A673 (cell line): ENCODE data around the gene TDRD15. TPM values are rescaled to one million over a fixed set of nuclear protein-coding genes. Genes with fewer than 3 reads are reported as not detected.
"Not testable (repeated sequence)": the region's sequence is repeated elsewhere in the genome, so short reads cannot be mapped to it uniquely, and the experiment has no call there.

ENCODE experiments used
- BruUV-seq: library from RNA; stranded (reverse); fragments of 400-500 nt; replicated peaks from 2 replicates; lab custom pipeline; 2021; lab: Mats Ljungman, UMichigan
- CTCF ChIA-PET: fragments of 300-600 bp; sonication (Branson Sonifier 250); formaldehyde crosslinking; loops from one replicate; lab custom pipeline; 2022; ENCODE audit warnings: antibody characterized with exemption; lab: Charles Lee
- POLR2A ChIA-PET: fragments of 300-600 bp; sonication (Branson Sonifier 250); formaldehyde crosslinking; loops from one replicate; lab custom pipeline; 2022; ENCODE audit warnings: antibody characterized with exemption; ENCODE audit not compliant: low non-redundant PET; lab: Charles Lee
- DNase-seq: peaks from one replicate; pipeline ENCODE4 v3.0.0-alpha.2; 2015; ENCODE audit warnings: low spot score
- H3K27ac ChIP-seq: fragments of 200-600 bp; sonication (generic); 2 replicates; pipeline ENCODE4 v1.5.1; 2016; ENCODE audit warnings: mixed run types, low read depth, mild to moderate bottlenecking, mixed read lengths, antibody characterized with exemption, low read length; ENCODE audit not compliant: poor library complexity, severe bottlenecking
- H3K27me3 ChIP-seq: fragments of 200-600 bp; sonication (generic); replicated peaks from 2 replicates; pipeline ENCODE4 v1.6.1; 2017; ENCODE audit warnings: mixed run types, low read depth, mild to moderate bottlenecking, mixed read lengths, antibody characterized with exemption, low read length; ENCODE audit not compliant: insufficient read depth, poor library complexity
- H3K36me3 ChIP-seq: fragments of 200-600 bp; sonication (generic); 2 replicates; pipeline ENCODE4 v1.6.1; 2016; ENCODE audit warnings: mixed run types, mild to moderate bottlenecking, mixed read lengths, antibody characterized with exemption, low read length; ENCODE audit not compliant: insufficient read depth, poor library complexity, severe bottlenecking
- H3K4me1 ChIP-seq: fragments of 200-600 bp; sonication (generic); 2 replicates; pipeline ENCODE4 v1.6.1; 2017; ENCODE audit warnings: mixed run types, mild to moderate bottlenecking, mixed read lengths, antibody characterized with exemption, low read length; ENCODE audit not compliant: insufficient read depth, poor library complexity, severe bottlenecking
- H3K4me3 ChIP-seq: fragments of 200-600 bp; sonication (generic); 2 replicates; pipeline ENCODE4 v1.5.1; 2016; ENCODE audit warnings: low read depth, mixed run types, mild to moderate bottlenecking, mixed read lengths, low read length; ENCODE audit not compliant: poor library complexity, severe bottlenecking
- H3K9me3 ChIP-seq: fragments of 200-600 bp; sonication (generic); 2 replicates; pipeline ENCODE4 v1.6.1; 2016; ENCODE audit warnings: mixed run types, low read depth, mild to moderate bottlenecking, mixed read lengths, antibody characterized with exemption, low read length; ENCODE audit not compliant: poor library complexity, severe bottlenecking
- EZH2 ChIP-seq: fragments of 200-600 bp; sonication (generic); IDR thresholded peaks from 2 replicates; pipeline ENCODE4 v1.6.1; 2017; ENCODE audit warnings: borderline replicate concordance, low read depth, mild to moderate bottlenecking, mixed read lengths, antibody characterized with exemption, low read length; ENCODE audit not compliant: poor library complexity, severe bottlenecking
- intact Hi-C: fragments of 100-400 bp; cut with micrococcal nuclease; formaldehyde crosslinking; loops from one replicate; pipeline ENCODE4 v1.10.0; 2022; ENCODE audit not compliant: unreplicated experiment
- total RNA-seq: library from RNA; stranded (reverse); gene quantifications from 2 replicates; pipeline ENCODE4 v1.2.3, GENCODE V29; 2021
- TF ChIP-seq, protein P1 (sequence below): fragments of 300-800, 200-600 bp; sonication (generic); conservative IDR thresholded peaks from 2 replicates; pipeline ENCODE4 v1.5.1; 2017; ENCODE audit warnings: low read depth, mild to moderate bottlenecking, antibody characterized with exemption, low read length, moderate library complexity, mixed read lengths

TDRD15 gene
- total RNA-seq, 1 experiment from 2014 or later, result not detected

DNA sequence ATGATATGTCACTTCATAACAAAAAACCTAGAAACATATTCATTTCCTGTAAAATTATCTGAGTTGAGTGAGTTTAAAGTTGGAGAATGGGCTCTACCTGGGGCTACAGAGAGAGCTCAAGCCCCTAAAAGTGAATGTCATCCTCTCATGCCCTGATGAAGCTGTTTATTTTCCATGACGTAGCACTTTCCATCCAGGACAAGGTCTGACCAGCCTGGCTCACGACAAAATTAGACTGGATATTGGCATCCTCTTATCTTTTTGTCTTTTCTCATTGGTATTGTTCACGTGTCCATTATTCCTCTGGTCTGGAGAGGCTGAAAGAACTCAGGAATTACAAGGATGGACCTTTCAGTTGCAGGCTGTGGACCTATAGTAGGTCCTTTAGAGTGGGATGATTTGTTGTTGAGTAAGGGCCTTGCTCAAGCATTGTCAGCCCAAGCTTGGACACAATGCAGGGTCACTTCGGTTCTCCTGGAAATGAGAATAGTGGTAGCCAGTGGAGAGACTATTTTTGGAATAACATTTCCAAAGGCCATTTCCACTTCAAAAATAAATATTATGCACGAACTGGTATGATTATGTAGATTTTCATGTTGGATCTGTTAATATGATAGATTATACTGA, 24.4 kb upstream of the TDRD15 start:
- intact Hi-C loops, result no loop called here
- CTCF ChIA-PET, result no interaction called here
- POLR2A ChIA-PET, result no interaction called here
- H3K4me3 ChIP-seq, result no peak overlapping the region
- TF ChIP-seq, protein P1, sequence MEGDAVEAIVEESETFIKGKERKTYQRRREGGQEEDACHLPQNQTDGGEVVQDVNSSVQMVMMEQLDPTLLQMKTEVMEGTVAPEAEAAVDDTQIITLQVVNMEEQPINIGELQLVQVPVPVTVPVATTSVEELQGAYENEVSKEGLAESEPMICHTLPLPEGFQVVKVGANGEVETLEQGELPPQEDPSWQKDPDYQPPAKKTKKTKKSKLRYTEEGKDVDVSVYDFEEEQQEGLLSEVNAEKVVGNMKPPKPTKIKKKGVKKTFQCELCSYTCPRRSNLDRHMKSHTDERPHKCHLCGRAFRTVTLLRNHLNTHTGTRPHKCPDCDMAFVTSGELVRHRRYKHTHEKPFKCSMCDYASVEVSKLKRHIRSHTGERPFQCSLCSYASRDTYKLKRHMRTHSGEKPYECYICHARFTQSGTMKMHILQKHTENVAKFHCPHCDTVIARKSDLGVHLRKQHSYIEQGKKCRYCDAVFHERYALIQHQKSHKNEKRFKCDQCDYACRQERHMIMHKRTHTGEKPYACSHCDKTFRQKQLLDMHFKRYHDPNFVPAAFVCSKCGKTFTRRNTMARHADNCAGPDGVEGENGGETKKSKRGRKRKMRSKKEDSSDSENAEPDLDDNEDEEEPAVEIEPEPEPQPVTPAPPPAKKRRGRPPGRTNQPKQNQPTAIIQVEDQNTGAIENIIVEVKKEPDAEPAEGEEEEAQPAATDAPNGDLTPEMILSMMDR, result no peak
- no peak for TF ChIP-seq EZH2
- BruUV-seq, result no TSS peak
- no peak for DNase-seq
- no peaks in the 10 kb centered on the region for H3K9me3 ChIP-seq
- H3K27me3 ChIP-seq, result peaks cover 32% of the 10 kb centered on the region
- H3K36me3 ChIP-seq, result no peaks in the 10 kb centered on the region
- no peaks in the 10 kb centered on the region for H3K4me1 ChIP-seq
- no peak overlapping the region for H3K27ac ChIP-seq

DNA sequence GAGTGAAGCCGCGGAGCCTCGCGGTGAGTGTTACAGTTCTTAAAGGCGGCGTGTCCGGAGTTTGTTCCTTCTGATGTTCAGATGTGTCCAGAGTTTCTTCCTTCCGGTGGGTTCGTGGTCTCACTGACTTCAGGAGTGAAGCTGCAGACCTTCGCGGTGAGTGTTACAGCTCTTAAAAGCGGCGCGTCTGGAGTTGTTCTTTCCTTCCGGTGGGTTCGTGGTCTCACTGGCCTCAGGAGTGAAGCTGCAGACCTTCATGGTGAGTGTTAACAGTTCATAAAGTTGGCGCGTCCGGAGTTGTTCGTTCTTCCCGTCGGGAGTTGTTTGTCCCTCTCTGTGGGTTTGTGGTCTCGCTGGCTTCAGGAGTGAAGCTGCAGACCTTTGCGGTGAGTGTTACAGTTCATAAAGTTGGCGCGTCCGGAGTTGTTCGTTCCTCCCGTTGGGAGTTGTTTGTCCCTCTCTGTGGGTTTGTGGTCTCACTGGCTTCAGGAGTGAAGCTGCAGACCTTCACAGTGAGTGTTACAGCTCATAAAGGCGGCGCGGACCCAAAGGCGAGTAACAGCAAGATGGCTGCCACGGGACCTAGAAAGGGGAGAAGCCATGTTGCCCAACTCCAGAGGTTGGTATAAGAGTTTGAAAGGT, 22.1 kb upstream of the TDRD15 start:
- peaks cover 25% of the 10 kb centered on the region for H3K27me3 ChIP-seq
- BruUV-seq, H3K4me3 ChIP-seq, DNase-seq, H3K4me1 ChIP-seq, H3K27ac ChIP-seq, H3K36me3 ChIP-seq, H3K9me3 ChIP-seq, CTCF ChIA-PET, POLR2A ChIA-PET, intact Hi-C loops: not testable (repeated sequence)

DNA sequence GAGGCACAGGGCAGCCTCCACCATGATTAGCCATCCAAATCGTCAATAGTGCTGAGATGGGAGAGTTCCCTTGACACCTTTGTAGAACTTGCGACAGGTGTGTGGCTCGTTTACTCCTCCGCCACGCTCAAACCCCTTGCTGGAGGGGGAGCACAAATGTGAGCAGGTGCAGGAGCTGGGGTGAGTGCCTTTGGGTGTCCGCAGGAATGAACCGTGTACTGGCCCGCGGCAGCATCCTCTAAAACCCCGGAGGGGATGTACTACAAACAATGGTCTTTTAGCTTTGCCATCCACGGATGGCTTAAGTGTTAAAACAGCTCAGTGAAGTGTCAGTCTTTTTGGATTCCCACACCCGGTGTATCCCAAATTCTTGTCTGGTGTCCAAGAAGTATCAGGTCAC, 21.4 kb upstream of the TDRD15 start:
- Histone ChIP-seq H3K36me3 (no peaks in the 10 kb centered on the region), H3K4me3 (no peak overlapping the region), H3K9me3 (no peaks in the 10 kb centered on the region), H3K4me1 (no peaks in the 10 kb centered on the region), H3K27ac (no peak overlapping the region), H3K27me3 (peaks cover 22% of the 10 kb centered on the region)
- CTCF ChIA-PET, result no interaction called here
- POLR2A ChIA-PET, result no interaction called here
- DNase-seq, result no peak
- no peak for TF ChIP-seq EZH2
- TF ChIP-seq, protein P1, result no peak
- intact Hi-C loops, result no loop called here
- BruUV-seq, result no TSS peak
